Stimulated activated CD4-positive, alpha-beta T cell treated with anti-CD3 and anti-CD28 coated beads, Interleukin-2, amount 100 ng/mL, for 4 hours (primary cell): Measurements from ENCODE around the gene CYP27A1.

Source experiments
- DNase-seq: peaks from one replicate; pipeline ENCODE4 v3.0.0-alpha.2; 2020; ENCODE audit warnings: low read depth

CYP27A1 gene

GRCh38 chr2:218811382-218811781, 29.4 kb downstream of the CYP27A1 start:
- DNase-seq: no peak

GRCh38 chr2:218812096-218812815, 30.3 kb downstream of the CYP27A1 start:
- no peak for DNase-seq

GRCh38 chr2:218812861-218813260, 30.9 kb downstream of the CYP27A1 start:
- DNase-seq: no peak

GRCh38 chr2:218813771-218814460, 32.0 kb downstream of the CYP27A1 start:
- no peak for DNase-seq

- no peak for DNase-seq
These were observed 32.7 kb downstream of the CYP27A1 start for GRCh38 chr2:218814540-218815243.

GRCh38 chr2:218815244-218815637, 33.3 kb downstream of the CYP27A1 start:
- DNase-seq: no peak

- no peak for DNase-seq
These were observed 33.7 kb downstream of the CYP27A1 start for GRCh38 chr2:218815649-218816048.

GRCh38 chr2:218816561-218817011, 34.6 kb downstream of the CYP27A1 start:
- no peak for DNase-seq

GRCh38 chr2:218819093-218819492, 37.1 kb downstream of the CYP27A1 start:
- DNase-seq: no peak

GRCh38 chr2:218820746-218821369, 38.9 kb downstream of the CYP27A1 start:
- DNase-seq: no peak

GRCh38 chr2:218821605-218822211, 39.8 kb downstream of the CYP27A1 start:
- DNase-seq: no peak

GRCh38 chr2:218822622-218823021, 40.7 kb downstream of the CYP27A1 start:
- no peak for DNase-seq

- no peak for DNase-seq
These were observed 41.4 kb downstream of the CYP27A1 start for GRCh38 chr2:218823196-218823855.

GRCh38 chr2:218824004-218824403, 42.1 kb downstream of the CYP27A1 start:
- DNase-seq: no peak

- DNase-seq: no peak
These were observed 44.8 kb downstream of the CYP27A1 start for GRCh38 chr2:218826791-218827190.

- DNase-seq: no peak
These were observed 45.9 kb downstream of the CYP27A1 start for GRCh38 chr2:218827701-218828476.

- DNase-seq: no peak
These were observed 46.5 kb downstream of the CYP27A1 start for GRCh38 chr2:218828477-218828778.

GRCh38 chr2:218829868-218830451, 48.0 kb downstream of the CYP27A1 start:
- DNase-seq: no peak

GRCh38 chr2:218830526-218831306, 48.8 kb downstream of the CYP27A1 start:
- no peak for DNase-seq
